Measurements from ENCODE around the gene SMOC2. TPM values are rescaled to one million over a fixed set of nuclear protein-coding genes. Genes with fewer than 3 reads are reported as not detected.

SMOC2 gene
- polyA plus RNA-seq, 3 donors, result not detected

GRCh38 chr6:168671028-168671862 is 230.3 kb downstream of the SMOC2 start:
- intact Hi-C loops (cut with micrococcal nuclease), result no loop called here
- Histone ChIP-seq H3K27ac (ENCODE audit: low read depth in 1 of 2, low read length in 2 of 2) (no peak overlapping the region), H3K4me2 (replicated peaks; ENCODE audit: extremely low read depth, low read length, poor library complexity, severe bottlenecking) (no peak overlapping the region), H3K9me3 (replicated peaks in 1 of 2; ENCODE audit: control insufficient read depth in 1 of 2, insufficient read depth in 1 of 2, low read length in 2 of 2) (peaks cover 0 to 10% of the 10 kb centered on the region in 2 donors), H2AFZ (ENCODE audit: insufficient read depth, low read depth, low read length, poor library complexity, severe bottlenecking) (no peak overlapping the region), H3K36me3 (replicated peaks in 1 of 2; ENCODE audit: control insufficient read depth in 1 of 2, insufficient read depth in 2 of 2, low read length in 2 of 2) (no peaks in the 10 kb centered on the region), H3K79me2 (ENCODE audit: insufficient read depth, low read length) (no peaks in the 10 kb centered on the region), H3K4me3 (replicated peaks in 1 of 3; ENCODE audit: low read depth in 2 of 3, low read length in 3 of 3) (no peak overlapping the region), H3K9ac (ENCODE audit: insufficient read depth, low read length, poor library complexity, severe bottlenecking) (no peak overlapping the region), H3K27me3 (ENCODE audit: control insufficient read depth in 2 of 2, insufficient read depth in 2 of 2, low read length in 2 of 2) (no peaks in the 10 kb centered on the region), H4K20me1 (ENCODE audit: insufficient read depth, low read length) (no peaks in the 10 kb centered on the region), H3K4me1 (ENCODE audit: control insufficient read depth in 1 of 2, insufficient read depth in 2 of 2, low read length in 2 of 2) (no peaks in the 10 kb centered on the region)
- H3K9me3 Mint-ChIP-seq, result peaks cover 2 to 7% (median 5%) of the 10 kb centered on the region in 7 donors
- H3K36me3 Mint-ChIP-seq, result no peaks in the 10 kb centered on the region
- peak overlapping the region in 1 of 7 donors; percentile 65 for H3K27ac Mint-ChIP-seq
- H3K4me1 Mint-ChIP-seq, result no peaks in the 10 kb centered on the region
- TF ChIP-seq CTCF (IDR thresholded peaks at IDR 0.05), result no peak
- 93% methylated on average over 15 of the region's 19 CpGs for WGBS (ENCODE audit: insufficient coverage)
- no peak for DNase-seq
- no peak overlapping the region for H3K4me3 Mint-ChIP-seq
- no peaks in the 10 kb centered on the region for H3K27me3 Mint-ChIP-seq (ENCODE audit: low read depth in 3 of 3)

GRCh38 chr6:168671863-168672546 is 231.0 kb downstream of the SMOC2 start:
- Histone ChIP-seq H3K79me2 (ENCODE audit: insufficient read depth, low read length) (no peaks in the 10 kb centered on the region), H3K9me3 (replicated peaks in 1 of 2; ENCODE audit: control insufficient read depth in 1 of 2, insufficient read depth in 1 of 2, low read length in 2 of 2) (peaks cover 6 to 18% of the 10 kb centered on the region in 2 donors), H3K27ac (ENCODE audit: low read depth in 1 of 2, low read length in 2 of 2) (no peak overlapping the region), H3K4me3 (replicated peaks in 1 of 3; ENCODE audit: low read depth in 2 of 3, low read length in 3 of 3) (no peak overlapping the region), H3K36me3 (replicated peaks in 1 of 2; ENCODE audit: control insufficient read depth in 1 of 2, insufficient read depth in 2 of 2, low read length in 2 of 2) (no peaks in the 10 kb centered on the region), H3K4me1 (ENCODE audit: control insufficient read depth in 1 of 2, insufficient read depth in 2 of 2, low read length in 2 of 2) (no peaks in the 10 kb centered on the region), H2AFZ (ENCODE audit: insufficient read depth, low read depth, low read length, poor library complexity, severe bottlenecking) (no peak overlapping the region), H3K9ac (ENCODE audit: insufficient read depth, low read length, poor library complexity, severe bottlenecking) (no peak overlapping the region), H3K27me3 (ENCODE audit: control insufficient read depth in 2 of 2, insufficient read depth in 2 of 2, low read length in 2 of 2) (no peaks in the 10 kb centered on the region), H3K4me2 (replicated peaks; ENCODE audit: extremely low read depth, low read length, poor library complexity, severe bottlenecking) (no peak overlapping the region), H4K20me1 (ENCODE audit: insufficient read depth, low read length) (no peaks in the 10 kb centered on the region)
- Mint-ChIP-seq H3K9me3 (peaks cover 6 to 12% (median 8%) of the 10 kb centered on the region in 7 donors), H3K4me1 (no peaks in the 10 kb centered on the region), H3K36me3 (no peaks in the 10 kb centered on the region), H3K27me3 (ENCODE audit: low read depth in 3 of 3) (peaks cover 0 to 2% (median 0%) of the 10 kb centered on the region in 3 donors), H3K4me3 (no peak overlapping the region), H3K27ac (no peak overlapping the region)
- intact Hi-C loops (cut with micrococcal nuclease), result no loop called here
- no peak for TF ChIP-seq CTCF (IDR thresholded peaks at IDR 0.05)
- 97% methylated on average over 4 of the region's 10 CpGs for WGBS (ENCODE audit: insufficient coverage)
- no peak for DNase-seq

All from CD14-positive monocyte (primary cell).